GM18868 (cell line): Measurements from ENCODE around the gene BRAF.
"Not testable (repeated sequence)": the region's sequence is repeated elsewhere in the genome, so short reads cannot be mapped to it uniquely, and the experiment has no call there.

Experiments
- ATAC-seq: cut with Tn5 transposase; IDR thresholded peaks from one replicate; pipeline ENCODE4 v1.9.1; 2021; ENCODE audit warnings: mild to moderate bottlenecking, moderate library complexity; ENCODE audit not compliant: unreplicated experiment

The BRAF gene

GRCh38 chr7:140684066-140684950 is 240.4 kb downstream of the BRAF start:
- no peak for ATAC-seq

- ATAC-seq, result no peak
Measured at GRCh38 chr7:140683657-140684056, 241.1 kb downstream of the BRAF start.

- ATAC-seq, result no peak
Measured at GRCh38 chr7:140681766-140682165, 243.0 kb downstream of the BRAF start.

- ATAC-seq, result no peak
Measured at GRCh38 chr7:140680886-140681285, 243.8 kb downstream of the BRAF start.

GRCh38 chr7:140679186-140679585 is 245.5 kb downstream of the BRAF start:
- ATAC-seq, result no peak

GRCh38 chr7:140678816-140679130 is 246.0 kb downstream of the BRAF start:
- no peak for ATAC-seq

- no peak for ATAC-seq
Measured at GRCh38 chr7:140678081-140678815, 246.5 kb downstream of the BRAF start.

- no peak for ATAC-seq
Measured at GRCh38 chr7:140677496-140677895, 247.2 kb downstream of the BRAF start.

GRCh38 chr7:140676956-140677355 is 247.8 kb downstream of the BRAF start:
- not testable (repeated sequence) for ATAC-seq

- ATAC-seq, result peak; percentile 65
Measured at GRCh38 chr7:140676306-140676705, 248.4 kb downstream of the BRAF start.

GRCh38 chr7:140675726-140676125 is 249.0 kb downstream of the BRAF start:
- no peak for ATAC-seq

GRCh38 chr7:140674899-140675701 is 249.6 kb downstream of the BRAF start:
- no peak for ATAC-seq

- ATAC-seq, result peak; percentile 23
Measured at GRCh38 chr7:140674356-140674800, 250.4 kb downstream of the BRAF start.

GRCh38 chr7:140673774-140674155 is 251.0 kb downstream of the BRAF start:
- ATAC-seq, result no peak

- ATAC-seq, result peak; percentile 32
Measured at GRCh38 chr7:140673063-140673773, 251.5 kb downstream of the BRAF start.

- peak; percentile 54 for ATAC-seq
Measured at GRCh38 chr7:140672382-140673062, 252.2 kb downstream of the BRAF start, which contains the start of gene ADCK2. ADCK2 (plus strand) TSS chr7:140672945; CDS start chr7:140673331, 386 bp downstream.

- no peak for ATAC-seq
Measured at GRCh38 chr7:140671966-140672365, 252.8 kb downstream of the BRAF start.

GRCh38 chr7:140670343-140670935 is 254.3 kb downstream of the BRAF start:
- no peak for ATAC-seq

GRCh38 chr7:140669862-140670261 is 254.9 kb downstream of the BRAF start:
- not testable (repeated sequence) for ATAC-seq

- no peak for ATAC-seq
Measured at GRCh38 chr7:140669352-140669751, 255.4 kb downstream of the BRAF start.
